HEK293T (cell line): ENCODE measurements around the gene KCTD13.

ENCODE experiments used
- CTCF ChIA-PET: fragments of 350-600 bp; formaldehyde crosslinking; extraction: SDS; loops from one replicate; lab custom pipeline; 2021; ENCODE audit warnings: antibody characterized with exemption, inconsistent platforms; lab: Yijun Ruan, JAX
- POLR2A ChIA-PET: fragments of 350-600 bp; formaldehyde crosslinking; extraction: SDS; loops from one replicate; lab custom pipeline; 2020; ENCODE audit warnings: antibody characterized with exemption, inconsistent platforms; lab: Yijun Ruan, JAX
- DNase-seq: peaks from one replicate; pipeline ENCODE4 v3.0.0; 2012; ENCODE audit warnings: mixed read lengths; ENCODE audit errors: extremely low spot score
- ARNT ChIP-seq: fragments of 450-650 bp; IDR thresholded peaks from 2 replicates; pipeline ENCODE4 v1.6.1; 2017; ENCODE audit warnings: mild to moderate bottlenecking
- BHLHE40 ChIP-seq: fragments of 450-650 bp; IDR thresholded peaks from 2 replicates; pipeline ENCODE4 v1.6.1; 2016; ENCODE audit warnings: mild to moderate bottlenecking, moderate library complexity, borderline replicate concordance
- CTBP1 ChIP-seq: fragments of 450-650 bp; IDR thresholded peaks from 2 replicates; pipeline ENCODE4 v1.6.1; 2016; ENCODE audit warnings: borderline replicate concordance
- ELF4 ChIP-seq: fragments of 450-650 bp; IDR thresholded peaks from 2 replicates; pipeline ENCODE4 v1.6.1; 2017; ENCODE audit warnings: antibody characterized with exemption
- FOXA1 ChIP-seq: fragments of 450-650 bp; IDR thresholded peaks from 2 replicates; pipeline ENCODE4 v1.6.1; 2016; ENCODE audit warnings: mild to moderate bottlenecking
- FOXK2 ChIP-seq: fragments of 450-650 bp; IDR thresholded peaks from 2 replicates; pipeline ENCODE4 v1.6.1; 2016; ENCODE audit warnings: mild to moderate bottlenecking
- FOXM1 ChIP-seq: fragments of 450-650 bp; IDR thresholded peaks from 2 replicates; pipeline ENCODE4 v1.6.1; 2017; ENCODE audit warnings: mild to moderate bottlenecking, borderline replicate concordance
- HDGF ChIP-seq: fragments of 450-650 bp; IDR thresholded peaks from 2 replicates; pipeline ENCODE4 v1.6.1; 2017; ENCODE audit warnings: antibody characterized with exemption, borderline replicate concordance
- L3MBTL2 ChIP-seq: fragments of 450-650 bp; conservative IDR thresholded peaks from 2 replicates; pipeline ENCODE4 v1.6.1; 2016; ENCODE audit warnings: mild to moderate bottlenecking
- LEF1 ChIP-seq: fragments of 450-650 bp; IDR thresholded peaks from 2 replicates; pipeline ENCODE4 v1.6.1; 2017; ENCODE audit warnings: mild to moderate bottlenecking, borderline replicate concordance
- NFRKB ChIP-seq: fragments of 450-650 bp; IDR thresholded peaks from 2 replicates; pipeline ENCODE4 v1.6.1; 2016; ENCODE audit warnings: mild to moderate bottlenecking, moderate library complexity
- PKNOX1 ChIP-seq: fragments of 450-650 bp; IDR thresholded peaks from 2 replicates; pipeline ENCODE4 v1.6.1; 2016
- SP1 ChIP-seq: fragments of 450-650 bp; IDR thresholded peaks from 2 replicates; pipeline ENCODE4 v1.6.1; 2017
- SUZ12 ChIP-seq: fragments of 450-650 bp; IDR thresholded peaks from 2 replicates; pipeline ENCODE4 v1.6.1; 2016; ENCODE audit warnings: mild to moderate bottlenecking
- TARDBP ChIP-seq: fragments of 450-650 bp; IDR thresholded peaks from 2 replicates; pipeline ENCODE4 v1.6.1; 2016
- ZNF384 ChIP-seq: fragments of 450-650 bp; IDR thresholded peaks from 2 replicates; pipeline ENCODE4 v1.6.1; 2016

Gene KCTD13

GRCh38 chr16:29909391-29909790, 16.6 kb downstream of the KCTD13 start:
- TF ChIP-seq BHLHE40 (no peak), FOXA1 (no peak), CTBP1 (no peak), L3MBTL2 (no peak), SUZ12 (no peak), FOXM1 (no peak), NFRKB (no peak), TARDBP (no peak), HDGF (no peak), FOXK2 (no peak), PKNOX1 (no peak), ELF4 (no peak), ARNT (no peak), ZNF384 (no peak), SP1 (no peak), LEF1 (no peak)

GRCh38 chr16:29908719-29909220, 17.3 kb downstream of the KCTD13 start:
- no peak for DNase-seq
- TF ChIP-seq BHLHE40, result no peak
- TF ChIP-seq FOXK2, result no peak
- no peak for TF ChIP-seq SP1
- no peak for TF ChIP-seq HDGF
- TF ChIP-seq FOXA1, result no peak
- TF ChIP-seq TARDBP, result no peak
- TF ChIP-seq ARNT, result no peak
- no peak for TF ChIP-seq CTBP1
- ChIA-PET POLR2A (interaction anchor here (0.8 to 2.7 kb wide), 3 partner anchors 9 to 53 kb away, joined by 3 to 13 read pairs (median 5); partner anchors contain the start of genes ASPHD1, KCTD13, SEZ6L2 and TMEM219), CTCF (interaction anchor here (0.7 to 0.9 kb wide), 2 partner anchors 123 to 1077 kb away, joined by 3 read pairs; no protein-coding TSS in a partner anchor)

More at GRCh38 chr16:29909391-29909790, 16.6 kb downstream of the KCTD13 start:
- ChIA-PET POLR2A (interaction anchor here (0.7 to 2.7 kb wide), 4 partner anchors 9 to 64 kb away, joined by 3 to 13 read pairs (median 4); partner anchors contain the start of genes ASPHD1, KCTD13, SEZ6L2 and TAOK2), CTCF (interaction anchor here (0.7 to 0.9 kb wide), 2 partner anchors 123 to 1076 kb away, joined by 3 read pairs; no protein-coding TSS in a partner anchor)
- peak; percentile 5 for DNase-seq

- CTCF ChIA-PET, result interaction anchor here (0.6 kb wide), 1 partner anchor 50 kb away, joined by 4 read pairs; no protein-coding TSS in a partner anchor
- DNase-seq, result peak; percentile 5
These were observed 18.1 kb downstream of the KCTD13 start for GRCh38 chr16:29907973-29908372.

GRCh38 chr16:29906520-29907244, 19.3 kb downstream of the KCTD13 start:
- CTCF ChIA-PET, result interaction anchor here (0.6 to 1.0 kb wide), 2 partner anchors 58 to 107 kb away, joined by 4 to 5 read pairs; no protein-coding TSS in a partner anchor
- no peak for DNase-seq
- TF ChIP-seq FOXA1, result no peak
- no peak for TF ChIP-seq ARNT
- no peak for TF ChIP-seq LEF1
- TF ChIP-seq CTBP1, result no peak
- no peak for TF ChIP-seq BHLHE40
- TF ChIP-seq FOXM1, result no peak
- no peak for TF ChIP-seq NFRKB
- no peak for TF ChIP-seq TARDBP
- no peak for TF ChIP-seq PKNOX1
- no peak for TF ChIP-seq L3MBTL2
- no peak for TF ChIP-seq ELF4
- TF ChIP-seq FOXK2, result no peak
- no peak for TF ChIP-seq HDGF
- no peak for TF ChIP-seq SP1
- no peak for TF ChIP-seq SUZ12
- TF ChIP-seq ZNF384, result no peak
- POLR2A ChIA-PET, result interaction anchor here (0.8 to 1.4 kb wide), 4 partner anchors 19 to 90 kb away, joined by 3 to 5 read pairs (median 4); partner anchors contain the start of genes CDIPT, KCTD13 and PAGR1

More at GRCh38 chr16:29907973-29908372, 18.1 kb downstream of the KCTD13 start:
- POLR2A ChIA-PET, result interaction anchor here (2.7 kb wide), 1 partner anchor 8 kb away, joined by 13 read pairs; the partner anchor contains the start of genes ASPHD1 and SEZ6L2
- TF ChIP-seq PKNOX1 (no peak), SP1 (no peak), ELF4 (no peak), NFRKB (no peak), ZNF384 (no peak), HDGF (no peak), SUZ12 (no peak), BHLHE40 (no peak), FOXA1 (no peak), CTBP1 (no peak)

- no peak for DNase-seq
- CTCF ChIA-PET, result no interaction called here
- POLR2A ChIA-PET, result no interaction called here
- TF ChIP-seq ZNF384 (no peak), FOXA1 (no peak), ELF4 (no peak), FOXK2 (no peak), CTBP1 (no peak), ARNT (no peak), NFRKB (no peak), L3MBTL2 (no peak), BHLHE40 (no peak), SP1 (no peak), FOXM1 (no peak), TARDBP (no peak), LEF1 (no peak), HDGF (no peak), PKNOX1 (no peak)
These were observed 20.4 kb downstream of the KCTD13 start for GRCh38 chr16:29905668-29906067.
